Transverse colon (tissue), 4 donors: ENCODE data around the gene ZC3H4.
A peak's percentile ranks its signal among the peaks of the same experiment; 100 is the strongest.

Source experiments
- POLR2AphosphoS5 ChIP-seq, 3 donors: sonication (generic); formaldehyde crosslinking; IDR thresholded peaks; one replicate each; pipeline ENCODE4 v1.6.1; 2016; ENCODE audit warnings: antibody characterized with exemption in 3 of 3
- TF ChIP-seq, protein P1 (sequence below), 5 experiments: fragments of 200-600 bp in 3 of 5; fragments of 450-650 bp in 2 of 5; sonication (generic) in 3 of 5; IDR thresholded peaks; 1 replicate in 2 of 5; 2 replicates in 3 of 5; pipeline ENCODE4 v1.5.1; 2016 to 2017; ENCODE audit warnings: antibody characterized with exemption in 5 of 5, inconsistent platforms in 3 of 5, mild to moderate bottlenecking in 2 of 5, moderate library complexity in 1 of 5

DNA sequence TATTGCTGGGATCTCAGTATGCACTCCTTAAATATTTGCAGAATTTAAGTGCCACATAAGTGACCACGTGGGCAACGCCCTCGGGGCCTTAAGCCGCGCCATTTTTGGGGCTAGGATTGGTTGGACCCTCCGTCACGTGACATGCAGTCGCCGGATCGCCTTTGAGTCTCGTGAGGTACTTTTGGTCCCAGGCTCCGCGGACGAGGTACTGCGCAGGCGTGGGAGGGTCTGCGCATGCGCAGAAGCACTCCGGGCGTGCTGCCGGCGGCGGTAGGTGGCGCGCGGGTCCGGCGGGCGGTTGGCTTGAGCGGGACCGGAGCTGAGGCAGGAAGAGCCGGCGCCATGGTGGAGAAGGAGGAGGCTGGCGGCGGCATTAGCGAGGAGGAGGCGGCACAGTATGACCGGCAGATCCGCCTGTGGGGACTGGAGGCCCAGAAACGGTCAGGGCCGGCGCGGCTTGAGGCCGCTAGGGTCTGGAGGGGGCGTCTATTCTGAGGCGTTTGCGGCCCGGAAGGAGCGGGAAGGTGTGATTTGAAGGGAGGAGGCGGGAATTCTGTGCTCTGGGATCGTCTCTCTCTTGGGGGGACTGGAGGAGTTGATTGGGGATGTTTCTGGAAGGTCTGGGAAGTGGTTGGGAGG, 17.1 kb upstream of the ZC3H4 start, which contains the start of gene SAE1:
- TF ChIP-seq POLR2AphosphoS5 (IDR thresholded peaks at IDR 0.05), result peak; percentile 92 to 94 (median 92)
- TF ChIP-seq, protein P1, sequence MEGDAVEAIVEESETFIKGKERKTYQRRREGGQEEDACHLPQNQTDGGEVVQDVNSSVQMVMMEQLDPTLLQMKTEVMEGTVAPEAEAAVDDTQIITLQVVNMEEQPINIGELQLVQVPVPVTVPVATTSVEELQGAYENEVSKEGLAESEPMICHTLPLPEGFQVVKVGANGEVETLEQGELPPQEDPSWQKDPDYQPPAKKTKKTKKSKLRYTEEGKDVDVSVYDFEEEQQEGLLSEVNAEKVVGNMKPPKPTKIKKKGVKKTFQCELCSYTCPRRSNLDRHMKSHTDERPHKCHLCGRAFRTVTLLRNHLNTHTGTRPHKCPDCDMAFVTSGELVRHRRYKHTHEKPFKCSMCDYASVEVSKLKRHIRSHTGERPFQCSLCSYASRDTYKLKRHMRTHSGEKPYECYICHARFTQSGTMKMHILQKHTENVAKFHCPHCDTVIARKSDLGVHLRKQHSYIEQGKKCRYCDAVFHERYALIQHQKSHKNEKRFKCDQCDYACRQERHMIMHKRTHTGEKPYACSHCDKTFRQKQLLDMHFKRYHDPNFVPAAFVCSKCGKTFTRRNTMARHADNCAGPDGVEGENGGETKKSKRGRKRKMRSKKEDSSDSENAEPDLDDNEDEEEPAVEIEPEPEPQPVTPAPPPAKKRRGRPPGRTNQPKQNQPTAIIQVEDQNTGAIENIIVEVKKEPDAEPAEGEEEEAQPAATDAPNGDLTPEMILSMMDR (IDR thresholded peaks at IDR 0.05), result peak; percentile 30 to 71 (median 45)
